Measurements from ENCODE around the gene UNC45B.
"Not testable (repeated sequence)": the region's sequence is repeated elsewhere in the genome, so short reads cannot be mapped to it uniquely, and the experiment has no call there.

UNC45B gene

DNA sequence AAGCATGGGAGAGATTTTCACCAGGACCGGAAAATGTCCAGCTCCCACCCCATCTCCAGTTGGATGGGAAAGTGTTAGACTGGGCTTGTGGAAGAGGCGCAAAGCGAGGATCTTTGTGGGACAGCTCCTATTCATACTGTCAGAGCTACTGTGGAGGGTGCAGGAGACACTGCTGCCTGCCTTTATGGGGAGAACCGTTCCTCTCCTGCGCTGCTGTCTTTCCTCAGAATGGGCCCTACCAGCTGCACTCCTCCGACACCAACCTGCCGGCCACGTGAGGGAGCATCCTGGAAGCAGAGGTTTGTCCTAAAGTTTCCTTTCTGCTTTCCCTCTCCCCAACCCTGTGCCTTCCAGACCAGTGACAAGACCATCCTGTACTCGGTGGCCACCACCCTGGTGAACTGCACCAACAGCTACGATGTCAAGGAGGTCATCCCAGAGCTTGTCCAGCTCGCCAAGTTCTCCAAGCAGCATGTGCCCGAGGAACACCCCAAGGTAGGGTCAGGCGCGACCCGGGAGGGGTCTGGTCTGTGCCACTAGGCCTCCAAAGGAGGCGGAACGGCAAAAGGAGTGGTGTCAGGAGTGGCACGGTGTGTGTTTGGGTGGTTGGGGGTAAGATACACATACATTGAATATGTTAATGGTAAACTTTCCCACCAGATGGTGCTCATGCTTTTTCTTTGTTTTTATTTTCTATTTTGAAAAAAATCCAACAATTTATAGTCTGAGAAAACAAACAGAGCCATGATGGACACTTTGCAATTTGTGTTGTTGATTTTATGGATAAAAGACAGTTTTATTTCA lies 23.6 kb downstream of the UNC45B start:
- DNase-seq (ENCODE audit: low read depth in 2 of 2) = no peak

DNA sequence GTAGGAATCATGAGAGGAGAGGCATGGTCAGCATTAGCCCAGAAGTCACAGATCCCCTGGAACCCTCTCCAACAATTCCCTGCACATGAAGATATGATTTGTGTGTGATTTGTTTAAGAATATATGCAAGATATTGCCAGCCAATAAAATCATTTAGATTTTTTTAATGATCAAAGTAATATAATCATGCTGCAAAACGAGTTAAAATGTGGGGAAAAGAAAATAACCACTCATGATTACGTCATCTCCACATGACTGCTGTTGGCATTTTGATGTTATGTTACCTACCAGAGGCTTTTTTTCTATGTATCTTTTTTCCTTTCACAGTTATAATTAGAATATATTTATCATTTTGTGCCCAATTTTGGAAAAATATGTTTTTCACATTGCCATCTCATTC lies 24.2 kb downstream of the UNC45B start:
- DNase-seq (ENCODE audit: low read depth in 2 of 2) = no peak

DNA sequence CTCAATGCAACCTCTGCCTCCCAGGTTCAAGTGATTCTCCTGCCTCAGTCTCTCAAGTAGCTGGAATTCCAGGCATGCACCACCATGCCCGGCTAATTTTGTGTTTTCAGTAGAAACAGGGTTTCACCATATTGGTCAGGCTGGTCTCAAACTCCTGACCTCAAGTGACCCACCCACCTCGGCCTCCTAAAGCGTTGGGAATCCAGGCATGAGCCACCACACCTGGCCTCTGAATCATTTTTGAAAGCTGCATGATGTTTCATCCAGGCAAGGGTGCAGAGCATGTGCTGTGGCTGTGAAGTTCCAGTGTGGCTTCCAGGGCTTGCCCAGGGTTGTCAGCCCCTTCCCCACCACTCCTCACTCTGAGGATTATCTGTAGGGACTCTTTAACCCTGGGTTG lies 24.7 kb downstream of the UNC45B start:
- not testable (repeated sequence) for DNase-seq (ENCODE audit: low read depth in 2 of 2)

DNA sequence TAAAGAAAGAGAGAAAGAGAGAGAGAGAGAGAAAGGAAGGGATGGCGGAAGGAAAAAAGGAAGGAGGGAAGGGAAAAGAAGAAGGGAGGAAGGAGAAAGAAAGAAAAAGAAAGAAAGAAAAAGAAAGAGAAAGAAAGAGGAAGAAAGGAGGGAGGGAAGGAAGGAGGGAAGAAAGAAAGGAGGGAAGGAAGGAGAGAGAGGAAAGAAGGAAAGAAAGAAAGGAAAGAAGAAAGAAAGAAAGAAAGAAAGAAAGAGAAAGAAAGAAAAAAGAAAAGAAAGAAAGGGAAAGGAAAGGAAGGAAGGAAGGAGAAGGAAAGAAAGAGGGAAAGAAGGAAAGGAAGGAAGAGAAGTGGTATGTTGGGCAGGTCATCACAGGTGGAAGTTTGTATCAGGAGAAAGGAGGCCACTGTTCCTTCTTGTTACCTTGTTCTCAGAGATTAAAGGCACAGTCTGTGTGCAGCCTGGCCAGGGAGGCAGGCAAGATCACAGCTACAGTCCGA lies 27.3 kb downstream of the UNC45B start:
- DNase-seq (ENCODE audit: low read depth in 2 of 2) = no peak

DNA sequence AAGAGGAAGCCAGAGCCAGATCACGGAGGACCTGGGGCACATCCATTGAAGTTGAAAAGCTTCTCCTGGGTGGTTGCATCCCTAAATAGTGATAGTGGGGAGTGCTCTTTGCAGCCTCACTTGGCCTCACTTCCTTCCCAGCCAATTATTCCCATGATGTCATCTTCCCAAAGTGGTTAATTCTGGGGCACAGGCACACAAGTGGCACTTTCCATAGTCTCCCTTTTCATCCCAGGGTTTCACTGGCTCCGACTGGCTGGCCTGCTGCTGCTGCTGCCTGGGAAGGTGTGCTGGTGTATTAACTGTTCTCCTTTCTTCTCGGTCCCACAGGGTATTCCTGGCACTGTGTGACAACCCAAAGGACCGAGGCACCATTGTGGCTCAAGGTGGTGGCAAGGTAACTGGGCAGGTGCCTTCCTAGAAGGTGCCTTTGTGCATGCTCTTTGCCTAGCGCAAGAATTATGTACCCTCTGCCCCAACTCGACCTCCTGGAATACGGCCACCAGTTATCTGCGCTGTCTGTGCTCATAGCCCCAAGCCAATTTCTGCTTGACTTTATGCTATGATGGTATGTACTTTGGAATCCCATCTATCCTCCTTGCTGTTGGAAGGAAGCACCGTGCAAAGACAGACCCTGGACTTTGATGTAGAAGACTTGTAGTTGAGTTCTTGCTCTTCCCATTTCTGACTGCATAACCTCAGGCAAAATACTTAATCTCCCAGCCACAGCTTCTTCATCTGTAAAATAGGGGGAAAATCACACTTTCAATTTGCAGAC lies 28.2 kb downstream of the UNC45B start:
- no peak for DNase-seq (ENCODE audit: low read depth in 2 of 2)

DNA sequence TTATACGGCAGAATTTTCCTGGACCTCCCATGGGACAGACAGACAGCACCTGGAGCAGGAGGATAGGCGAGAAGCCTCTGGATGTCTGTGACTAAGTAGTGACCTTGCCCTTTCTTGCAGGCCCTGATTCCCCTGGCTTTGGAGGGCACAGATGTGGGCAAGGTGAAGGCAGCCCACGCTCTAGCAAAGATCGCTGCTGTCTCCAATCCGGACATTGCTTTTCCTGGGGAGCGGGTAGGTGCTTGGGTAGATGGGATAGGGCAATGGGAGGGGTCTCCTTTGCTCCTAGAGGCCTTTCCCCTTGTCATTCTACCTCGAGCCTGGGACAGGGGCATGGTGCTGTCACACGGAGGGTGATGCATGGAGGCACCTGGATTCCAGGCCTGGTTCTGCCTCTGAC lies 29.3 kb downstream of the UNC45B start:
- DNase-seq (ENCODE audit: low read depth in 2 of 2) = no peak

DNA sequence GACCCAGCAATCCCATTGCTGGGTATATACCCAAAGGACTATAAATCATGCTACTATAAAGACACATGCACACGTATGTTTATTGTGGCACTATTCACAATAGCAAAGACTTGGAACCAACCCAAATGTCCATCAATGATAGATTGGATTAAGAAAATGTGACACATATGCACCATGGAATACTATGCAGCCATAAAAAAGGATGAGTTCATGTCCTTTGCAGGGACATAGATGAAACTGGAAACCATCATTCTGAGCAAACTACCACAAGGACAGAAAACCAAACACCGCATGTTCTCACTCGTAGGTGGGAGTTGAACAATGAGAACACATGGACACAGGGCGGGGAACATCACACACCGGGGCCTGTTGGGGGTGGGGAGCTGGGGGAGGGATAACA lies 31.8 kb downstream of the UNC45B start:
- DNase-seq (ENCODE audit: low read depth in 2 of 2) = not testable (repeated sequence)

DNA sequence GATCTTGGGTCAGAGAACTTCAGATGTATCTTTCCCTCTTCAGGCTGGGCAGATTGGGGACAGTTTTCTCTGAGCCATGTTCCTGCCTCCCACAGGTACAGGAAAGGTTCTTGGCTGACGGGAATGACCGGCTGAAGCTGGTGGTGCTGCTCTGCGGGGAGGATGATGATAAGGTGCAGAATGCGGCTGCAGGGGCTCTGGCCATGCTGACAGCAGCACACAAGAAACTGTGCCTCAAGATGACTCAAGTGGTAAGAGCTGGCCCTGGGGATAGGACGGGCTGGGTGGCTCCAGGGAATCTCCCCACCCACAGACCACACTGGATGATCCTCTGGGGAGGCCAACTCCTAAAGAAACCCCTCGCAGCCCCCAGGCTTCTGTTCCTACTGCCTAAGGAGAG lies 35.7 kb downstream of the UNC45B start:
- no peak for DNase-seq (ENCODE audit: low read depth in 2 of 2)

DNA sequence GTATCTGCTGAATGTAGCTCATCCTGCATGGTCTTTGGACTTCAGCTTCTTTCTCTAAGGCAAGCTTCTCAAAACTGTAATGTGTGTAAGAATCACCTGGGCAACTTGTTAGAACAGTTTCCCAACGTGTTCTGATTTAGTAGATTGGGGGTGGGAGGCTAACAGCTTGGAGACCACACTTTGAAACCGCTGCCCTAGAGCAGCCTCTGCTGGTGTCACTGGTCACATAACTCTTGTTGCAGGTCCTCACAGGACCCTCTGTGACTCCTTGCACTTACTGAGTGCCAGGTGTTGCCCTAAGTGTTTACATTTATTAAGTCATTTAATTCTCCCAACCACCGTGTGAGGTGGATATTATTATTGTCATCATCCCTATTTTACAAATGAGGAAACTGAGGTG lies 36.7 kb downstream of the UNC45B start:
- no peak for DNase-seq (ENCODE audit: low read depth in 2 of 2)

DNA sequence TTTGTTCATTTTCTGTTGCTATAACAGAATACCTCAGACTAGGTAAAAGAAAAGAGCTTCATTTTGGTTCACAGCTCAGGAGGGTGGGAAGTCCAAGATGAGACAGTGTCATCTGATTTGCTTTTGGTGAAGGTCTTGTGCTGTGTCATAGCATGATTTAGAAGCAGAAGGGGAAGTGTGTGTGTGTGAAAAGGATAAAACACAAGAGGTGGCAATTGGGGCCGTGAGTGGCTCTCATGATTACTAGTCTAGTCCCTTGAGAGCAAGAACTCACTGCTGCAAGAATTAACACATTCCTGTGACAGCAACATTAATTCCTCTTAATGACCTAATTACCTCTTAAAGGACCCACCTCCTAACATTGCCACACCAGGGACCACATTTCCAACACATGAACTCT lies 38.2 kb downstream of the UNC45B start:
- no peak for DNase-seq (ENCODE audit: low read depth in 2 of 2)

DNA sequence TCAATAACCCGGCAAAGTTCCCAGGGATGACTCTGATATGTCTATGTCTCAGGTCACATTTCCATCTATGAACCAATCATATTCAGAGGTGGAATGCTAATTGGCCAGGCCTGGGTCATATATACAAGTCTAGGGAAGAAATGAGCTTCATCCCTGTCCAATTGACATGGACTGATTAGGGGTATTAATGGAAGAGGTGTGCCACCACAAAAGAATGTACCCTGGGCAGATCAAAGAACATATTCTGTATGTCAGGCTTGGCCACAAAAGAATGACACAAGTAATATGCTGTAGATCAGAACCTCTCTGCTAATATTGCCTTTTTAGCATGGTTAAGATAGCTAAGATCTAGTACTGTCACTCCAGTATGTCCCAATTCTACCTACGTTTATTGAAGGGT lies 39.9 kb downstream of the UNC45B start:
- no peak for DNase-seq (ENCODE audit: low read depth in 2 of 2)

DNA sequence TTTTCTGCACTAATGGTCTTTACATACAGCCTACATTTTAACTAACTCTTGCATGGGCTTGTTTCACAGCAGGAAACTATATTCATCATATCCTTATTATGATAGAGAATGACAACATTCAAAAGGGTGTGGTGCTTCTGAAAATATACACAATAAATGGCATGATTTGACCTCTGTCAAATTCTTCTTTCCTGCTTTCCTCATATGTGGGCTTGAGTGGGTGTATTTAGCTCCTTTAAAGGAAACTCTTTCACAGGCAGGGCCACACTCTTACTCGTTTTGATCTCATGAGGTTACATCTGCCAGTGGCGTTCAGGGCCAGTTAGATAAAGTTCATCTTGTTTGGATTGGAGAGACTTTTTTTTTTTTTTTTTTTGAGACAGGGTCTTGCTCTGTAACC lies 40.5 kb downstream of the UNC45B start:
- DNase-seq (ENCODE audit: low read depth in 2 of 2) = no peak

DNA sequence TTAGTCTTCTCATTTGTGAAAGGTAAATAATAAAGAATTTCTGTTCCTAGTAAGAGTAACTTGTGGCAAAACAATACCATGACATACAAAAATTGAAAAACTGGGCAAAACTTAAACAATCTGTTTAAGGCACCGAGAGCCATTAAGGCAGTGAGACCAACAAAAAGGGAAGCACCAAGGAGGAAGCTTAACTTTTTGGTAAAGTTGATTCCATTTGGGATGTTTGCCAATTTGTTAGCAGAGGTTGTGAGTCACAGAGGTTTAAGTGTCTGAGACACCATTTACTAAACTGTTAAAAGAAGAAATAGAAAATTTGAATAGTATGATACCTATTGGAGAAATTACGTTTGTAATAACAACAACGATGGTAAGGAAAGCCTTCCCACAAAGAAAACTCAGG lies 41.7 kb downstream of the UNC45B start:
- DNase-seq (ENCODE audit: low read depth in 2 of 2) = no peak

DNA sequence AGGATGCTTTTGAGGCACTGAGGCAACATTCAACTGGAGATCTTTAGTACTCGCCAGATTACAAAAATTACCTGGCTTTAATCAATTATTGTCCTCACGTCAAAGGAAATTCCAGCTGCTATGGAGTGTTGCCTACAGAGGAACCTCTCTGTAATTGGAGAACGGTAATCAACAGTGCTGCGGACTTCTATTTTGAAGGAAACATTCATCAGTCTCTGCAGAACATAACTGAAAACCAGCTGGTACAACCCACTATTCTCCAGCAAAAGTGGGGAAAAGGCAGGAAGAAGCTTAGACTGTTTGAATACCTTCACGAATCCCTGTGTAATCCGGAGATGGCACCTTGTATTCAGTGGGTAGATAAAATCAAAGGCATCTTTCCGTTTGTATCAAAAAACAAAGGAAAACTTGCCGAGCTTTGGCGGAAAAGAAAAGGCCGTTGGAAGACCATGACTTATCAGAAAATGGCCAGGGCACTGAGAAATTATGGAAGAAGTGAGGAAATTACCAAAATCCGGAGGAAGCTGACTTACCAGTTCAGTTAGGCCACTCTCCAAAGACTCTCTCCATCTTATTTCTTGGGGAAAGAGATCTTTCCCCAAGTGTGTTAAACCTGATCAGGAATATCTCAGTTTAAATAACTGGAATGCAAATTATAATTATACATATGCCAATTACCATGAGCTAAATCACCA lies 43.5 kb downstream of the UNC45B start:
- no peak for DNase-seq (ENCODE audit: low read depth in 2 of 2)

DNA sequence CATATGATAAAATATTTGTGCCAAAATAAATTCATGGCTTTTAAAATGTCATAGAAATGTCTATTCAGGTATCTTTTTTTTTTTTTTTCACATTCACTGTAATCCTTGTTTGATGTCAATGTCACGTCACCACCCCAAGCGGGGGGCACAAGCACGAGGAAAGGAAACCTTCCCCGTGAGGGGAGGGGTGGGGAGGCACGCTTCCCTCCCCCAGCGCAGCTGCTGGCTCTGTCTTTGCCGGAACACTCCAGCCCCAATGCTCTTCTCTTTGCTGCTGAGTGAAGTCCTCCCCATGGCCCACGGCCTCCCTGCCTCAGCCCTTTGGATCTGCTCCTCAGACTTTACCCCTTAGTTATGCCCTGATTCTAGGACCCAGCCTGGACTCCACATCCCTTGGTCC lies 45.1 kb downstream of the UNC45B start:
- DNase-seq (ENCODE audit: low read depth in 2 of 2) = no peak

DNA sequence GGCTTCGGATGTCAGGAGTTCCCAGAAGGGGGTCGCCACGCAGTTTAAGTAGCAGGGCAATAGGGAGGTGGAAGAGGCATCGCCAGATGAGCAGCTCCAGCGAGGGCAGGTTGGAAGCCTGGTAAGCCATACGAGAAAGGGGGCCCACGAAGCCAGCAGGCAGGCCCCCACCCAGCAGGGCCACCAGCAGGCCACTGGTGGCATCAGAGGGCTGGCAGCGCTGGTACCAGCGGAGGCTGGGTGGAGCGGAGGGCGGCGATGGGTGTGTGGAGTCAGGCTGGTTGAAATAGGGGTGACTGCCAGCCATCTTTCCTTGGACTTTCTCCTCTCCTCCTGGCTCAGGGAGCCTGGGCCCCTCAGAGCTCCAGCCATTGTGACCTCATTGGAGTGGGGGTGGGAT lies 46.4 kb downstream of the UNC45B start, which contains the start of gene SLC35G3:
TSS of gene SLC35G3 (minus strand) at position 393 of the 400 bp plus-strand sequence. CDS start at position 307, 86 bp downstream.
- not testable (repeated sequence) for DNase-seq (ENCODE audit: low read depth in 2 of 2)

DNA sequence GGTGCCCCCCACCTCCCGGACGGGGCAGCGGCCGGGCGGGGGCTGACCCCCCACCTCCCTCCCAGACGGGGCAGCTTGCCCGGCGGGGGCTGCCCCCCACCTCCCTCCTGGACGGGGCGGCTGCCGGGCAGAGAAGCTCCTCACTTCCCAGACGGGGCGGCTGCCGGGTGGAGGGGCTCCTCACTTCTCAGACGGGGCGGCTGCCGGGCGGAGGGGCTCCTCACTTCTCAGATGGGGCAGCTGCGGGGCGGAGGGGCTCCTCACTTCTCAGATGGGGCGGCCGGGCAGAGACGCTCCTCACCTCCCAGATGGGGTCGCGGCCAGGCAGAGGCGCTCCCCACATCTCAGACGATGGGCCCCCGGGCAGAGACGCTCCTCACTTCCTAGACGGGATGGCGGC lies 47.4 kb downstream of the UNC45B start:
- not testable (repeated sequence) for DNase-seq (ENCODE audit: low read depth in 2 of 2)

DNA sequence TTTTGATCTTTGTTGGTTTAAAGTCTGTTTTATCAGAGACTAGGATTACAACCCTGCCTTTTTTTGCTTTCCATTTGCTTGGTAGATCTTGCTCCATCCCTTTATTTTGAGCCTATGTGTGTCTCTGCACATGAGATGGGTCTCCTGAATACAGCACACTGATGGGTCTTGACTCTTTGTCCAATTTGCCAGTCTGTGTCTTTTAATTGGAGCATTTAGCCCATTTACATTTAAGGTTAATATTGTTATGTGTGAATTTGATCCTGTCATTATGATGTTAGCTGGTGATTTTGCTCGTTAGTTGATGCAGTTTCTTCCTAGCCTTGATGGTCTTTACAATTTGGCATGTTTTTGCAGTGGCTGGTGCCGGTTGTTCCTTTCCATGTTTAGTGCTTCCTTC lies 55.0 kb downstream of the UNC45B start:
- not testable (repeated sequence) for DNase-seq (ENCODE audit: low read depth in 2 of 2)

DNA sequence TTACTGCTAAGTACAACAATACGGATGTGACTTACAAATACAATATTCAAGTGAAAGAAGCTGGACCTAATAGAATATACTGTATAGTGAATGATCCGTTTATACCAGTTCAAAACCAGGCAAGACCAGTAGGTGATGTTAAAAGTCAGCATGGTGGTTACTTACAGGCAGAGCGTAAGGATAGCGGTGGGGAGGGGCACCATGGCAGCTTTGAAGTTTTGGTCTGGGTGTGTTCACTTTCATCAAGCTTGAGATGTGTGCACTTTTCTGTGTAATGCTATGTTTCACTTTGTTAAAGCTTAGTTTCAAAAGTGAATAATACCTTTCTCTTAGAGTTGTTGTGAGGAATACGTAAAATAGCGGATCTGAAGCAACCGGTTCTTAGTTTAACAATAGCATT lies 63.1 kb downstream of the UNC45B start:
- DNase-seq (ENCODE audit: low read depth in 2 of 2) = no peak

DNA sequence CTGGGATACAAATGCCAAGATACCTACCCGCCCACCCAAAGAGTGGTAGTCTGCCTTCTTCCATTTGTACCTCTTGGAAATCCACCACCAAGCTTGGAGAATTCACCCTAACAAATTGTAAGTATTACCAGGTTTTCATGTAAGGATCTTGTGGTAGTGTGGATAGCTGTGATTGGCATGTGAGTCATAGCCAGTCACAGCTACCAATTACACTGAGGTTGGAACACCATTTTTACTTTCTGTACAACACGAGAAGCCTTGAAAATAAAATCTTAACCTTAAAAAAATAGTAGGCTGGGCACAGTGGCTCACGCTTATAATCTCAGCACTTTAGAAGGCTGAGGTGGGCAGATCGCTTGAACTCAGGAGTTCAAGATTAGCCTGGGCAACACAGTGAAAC lies 65.1 kb downstream of the UNC45B start:
- no peak for DNase-seq (ENCODE audit: low read depth in 2 of 2)

DNA sequence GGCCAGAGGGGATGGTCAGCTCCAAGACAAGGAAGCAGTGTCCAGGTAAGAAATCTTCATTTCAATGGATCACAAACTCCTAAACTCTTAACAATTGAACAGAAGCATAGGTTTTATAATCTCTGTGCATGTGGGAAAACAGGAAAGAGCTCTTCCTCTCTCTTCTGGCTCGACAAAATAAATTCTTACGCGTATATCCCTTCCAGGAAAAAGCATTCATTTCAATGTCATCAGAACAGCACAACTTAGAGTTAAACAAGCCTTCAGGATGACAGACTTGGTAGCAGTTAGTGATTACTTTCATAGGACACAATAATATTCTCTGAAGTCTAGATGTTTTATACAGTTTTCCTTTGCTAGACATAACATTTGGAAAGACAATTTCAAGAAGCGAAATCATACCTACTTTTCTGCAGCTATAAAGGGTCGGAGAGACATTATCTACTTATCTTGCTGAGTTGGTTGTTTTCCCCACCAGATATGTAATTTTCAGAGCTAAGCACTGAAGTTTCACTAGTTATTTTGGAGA lies 65.9 kb downstream of the UNC45B start:
- no peak for DNase-seq (ENCODE audit: low read depth in 2 of 2)

DNA sequence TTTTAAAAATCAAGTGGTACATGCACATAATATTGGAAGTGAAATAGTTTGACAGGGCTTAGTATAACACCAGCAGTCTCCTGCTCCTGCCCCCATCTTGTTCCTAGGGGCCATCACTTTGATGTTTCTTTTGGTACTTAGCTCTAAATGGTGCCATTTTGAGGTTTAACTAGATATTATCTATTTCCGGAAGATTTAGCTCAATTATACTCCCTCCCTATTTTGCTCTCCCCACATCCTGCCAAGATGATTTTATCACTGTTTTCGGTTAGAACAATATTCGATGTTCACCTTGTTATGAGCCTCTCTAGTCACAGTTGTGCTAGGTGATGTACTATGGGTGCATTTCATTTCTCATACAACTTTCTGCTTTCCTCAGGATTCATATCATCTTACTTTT lies 66.6 kb downstream of the UNC45B start:
- DNase-seq (ENCODE audit: low read depth in 2 of 2) = no peak

Data from stimulated activated CD8-positive, alpha-beta memory T cell treated with anti-CD3 and anti-CD28 coated beads, Interleukin-2, amount 100 ng/mL, for 48 hours (primary cell).